ENCODE measurements around the gene RPL22. TPM values are rescaled to one million over a fixed set of nuclear protein-coding genes. Genes with fewer than 3 reads are reported as not detected.

Gene RPL22
- total RNA-seq, 1 donor from 2014 or later = 248 TPM

DNA sequence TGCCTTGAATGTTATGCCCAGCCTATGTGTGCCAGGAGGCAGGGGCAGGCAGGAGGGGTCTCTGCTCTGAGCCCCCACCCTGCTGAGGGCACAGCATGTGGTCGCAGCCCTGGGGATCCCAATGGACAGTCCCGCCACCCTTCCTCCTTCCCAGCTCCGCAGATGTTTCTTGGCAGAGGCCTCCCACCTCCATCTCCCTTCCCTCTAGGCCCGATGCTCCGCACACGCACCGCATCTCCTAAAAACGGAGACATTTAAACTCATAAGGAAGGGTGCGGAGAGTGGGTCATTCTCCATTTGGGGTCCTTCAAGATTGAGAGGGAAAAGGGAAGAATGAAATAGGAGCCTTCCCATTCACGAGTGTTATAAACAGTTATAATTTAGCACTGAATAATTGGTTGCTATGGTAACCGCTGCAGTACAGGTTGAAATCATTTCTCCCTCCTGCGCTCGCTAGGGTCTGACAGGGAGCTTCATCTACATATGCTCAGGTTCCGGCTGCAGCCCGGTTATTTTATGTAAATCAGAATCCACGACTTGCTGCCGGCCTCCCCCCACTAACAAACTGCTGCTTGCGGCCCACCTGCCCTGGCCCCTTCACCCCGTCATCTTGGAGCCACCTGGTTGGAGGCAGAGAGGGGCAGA, 35.3 kb downstream of the RPL22 start:
- ATAC-seq (no peak), DNase-seq (peak; percentile 14)
- intact Hi-C loops (cut with micrococcal nuclease) = no loop called here

- DNase-seq = peak; percentile 11
- ATAC-seq = no peak
- intact Hi-C loops (cut with micrococcal nuclease) = no loop called here
These were observed 36.0 kb downstream of the RPL22 start for GRCh38 chr1:6163191-6163972.

DNA sequence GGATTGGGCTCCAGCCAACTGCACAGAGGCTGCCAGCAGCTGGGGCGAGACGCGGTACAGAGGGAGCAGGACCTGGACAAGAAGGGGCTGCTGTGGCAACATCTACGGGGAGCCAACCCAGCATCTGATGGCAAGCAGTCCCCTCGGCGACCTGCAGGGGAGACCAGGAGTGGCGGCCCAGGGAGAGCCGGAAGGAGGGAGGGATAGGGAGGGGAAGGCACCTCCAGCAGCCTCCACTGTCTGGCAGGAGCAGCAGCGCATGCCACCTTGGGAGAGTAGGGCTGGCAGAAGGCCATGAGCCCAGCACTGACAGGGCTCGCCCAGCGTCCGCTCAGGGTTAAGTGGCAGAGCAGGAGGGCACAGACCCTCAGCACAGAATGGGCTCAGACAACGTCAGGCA, 36.6 kb downstream of the RPL22 start:
- intact Hi-C loops (cut with micrococcal nuclease) = no loop called here
- ATAC-seq (no peak), DNase-seq (peak; percentile 14)

DNA sequence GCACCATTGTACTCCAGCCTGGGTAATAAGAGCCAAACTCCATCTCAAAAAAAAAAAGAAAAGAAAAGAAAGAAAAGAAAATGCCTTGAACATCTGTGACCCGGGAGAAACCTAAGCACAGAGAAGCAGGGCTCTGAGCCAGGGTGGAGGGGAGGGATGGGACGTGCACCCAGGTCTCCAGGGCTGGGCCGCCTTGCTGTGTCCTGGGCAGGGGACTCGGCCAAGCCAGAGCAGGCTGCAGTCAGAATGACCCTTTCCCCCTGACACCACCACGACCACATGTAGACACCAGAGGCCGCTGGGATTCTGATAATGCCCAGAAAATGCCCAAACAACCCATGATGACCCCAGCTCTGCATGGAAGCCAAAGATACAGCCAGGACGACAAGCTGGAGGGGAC, 37.1 kb downstream of the RPL22 start:
- ATAC-seq = no peak
- peak; percentile 10 for DNase-seq
- intact Hi-C loops (cut with micrococcal nuclease) = no loop called here

- no peak for ATAC-seq
- DNase-seq = no peak
- intact Hi-C loops (cut with micrococcal nuclease) = no loop called here
These were observed 41.2 kb downstream of the RPL22 start for GRCh38 chr1:6158181-6158580.

DNA sequence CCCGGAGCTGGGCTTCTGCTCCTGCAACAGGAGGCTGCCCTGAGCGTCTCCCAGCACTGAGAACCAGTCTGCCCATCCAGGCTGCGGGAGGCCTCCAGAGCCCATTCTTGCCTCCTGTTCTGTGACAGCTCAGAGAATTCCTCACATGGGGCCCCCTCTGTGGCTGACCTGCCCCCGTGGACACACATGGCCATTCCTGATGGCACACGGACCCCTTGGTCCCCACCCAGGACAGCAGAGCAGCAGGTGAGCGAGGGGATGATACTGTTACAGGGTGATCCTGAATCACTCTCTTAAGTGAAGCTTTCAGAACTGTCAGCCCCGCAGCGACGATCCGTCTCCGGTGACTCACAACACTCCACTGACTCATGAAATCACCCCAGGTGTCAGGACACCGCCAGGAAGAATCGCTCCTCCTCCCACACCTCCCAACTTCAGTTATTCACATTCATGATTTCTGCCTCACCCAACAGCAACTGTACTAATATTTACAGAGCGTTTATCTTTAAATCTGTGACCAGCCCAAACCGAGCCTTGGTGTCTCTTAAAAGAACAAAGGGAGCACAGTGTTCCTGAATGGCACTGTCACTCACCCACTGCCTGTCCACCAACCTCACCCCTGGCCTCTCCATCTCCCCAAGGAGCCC, 41.7 kb downstream of the RPL22 start:
- ATAC-seq (no peak), DNase-seq (no peak)
- intact Hi-C loops (cut with micrococcal nuclease) = no loop called here

- intact Hi-C loops (cut with micrococcal nuclease) = no loop called here
- ATAC-seq = no peak
- no peak for DNase-seq
These were observed 42.3 kb downstream of the RPL22 start for GRCh38 chr1:6157132-6157527.

GRCh38 chr1:6154525-6155319, 44.7 kb downstream of the RPL22 start:
- ATAC-seq = no peak
- DNase-seq = no peak
- intact Hi-C loops (cut with micrococcal nuclease) = no loop called here

- ATAC-seq (no peak), DNase-seq (no peak)
- intact Hi-C loops (cut with micrococcal nuclease) = no loop called here
These were observed 46.5 kb downstream of the RPL22 start for GRCh38 chr1:6152882-6153281.

GRCh38 chr1:6152181-6152580, 47.2 kb downstream of the RPL22 start:
- intact Hi-C loops (cut with micrococcal nuclease) = no loop called here
- ATAC-seq (no peak), DNase-seq (no peak)

- DNase-seq (no peak), ATAC-seq (no peak)
- intact Hi-C loops (cut with micrococcal nuclease) = no loop called here
These were observed 48.0 kb downstream of the RPL22 start for GRCh38 chr1:6151291-6151822.

DNA sequence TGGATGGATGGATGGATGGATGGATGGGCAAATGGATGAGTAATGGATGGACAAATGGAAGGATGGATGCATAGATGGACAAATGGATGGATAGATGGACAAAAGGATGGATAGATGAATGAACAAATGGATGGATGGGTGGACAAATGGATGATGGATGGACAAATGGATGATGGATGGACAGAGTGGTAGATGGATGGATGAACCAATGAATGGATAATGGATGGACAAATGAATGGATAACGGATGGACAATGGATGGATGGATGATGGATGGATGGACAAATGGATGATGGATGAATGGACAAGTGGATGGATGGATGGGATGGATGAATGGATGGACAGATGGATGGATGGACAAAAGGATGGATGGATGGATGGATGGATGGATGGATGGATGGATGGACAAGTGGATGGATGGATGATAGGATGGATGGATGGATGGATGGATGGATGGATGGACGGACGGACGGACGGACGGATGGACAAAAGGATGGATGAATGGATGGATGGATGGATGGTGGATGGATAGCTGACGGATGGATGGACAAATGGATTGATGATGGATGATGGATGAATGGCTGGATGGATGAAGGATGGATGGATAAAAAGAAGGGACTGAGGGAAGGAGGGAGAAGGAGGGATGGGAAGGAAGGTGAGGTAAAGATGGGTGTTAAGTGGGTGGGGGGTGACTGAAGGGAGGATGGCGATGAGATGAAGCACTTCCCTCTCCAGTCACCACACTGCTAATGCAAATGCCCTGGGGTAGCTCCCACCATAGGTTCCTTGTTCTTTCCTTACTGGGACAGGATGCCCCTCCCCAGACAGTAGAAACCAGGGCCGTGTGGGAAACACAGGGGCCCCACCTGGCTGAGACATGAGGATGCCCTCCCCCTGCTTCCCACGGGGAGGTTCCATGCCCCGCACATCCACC, 49.1 kb downstream of the RPL22 start:
- ATAC-seq = no peak
- intact Hi-C loops (cut with micrococcal nuclease) = no loop called here
- no peak for DNase-seq

GRCh38 chr1:6149597-6149996, 49.8 kb downstream of the RPL22 start:
- no peak for DNase-seq
- ATAC-seq = no peak
- intact Hi-C loops (cut with micrococcal nuclease) = no loop called here

- peak; percentile 62 for DNase-seq
- ATAC-seq = peak; percentile 75
- intact Hi-C loops (cut with micrococcal nuclease) = no loop called here
These were observed 50.7 kb downstream of the RPL22 start for GRCh38 chr1:6148497-6149241.

DNA sequence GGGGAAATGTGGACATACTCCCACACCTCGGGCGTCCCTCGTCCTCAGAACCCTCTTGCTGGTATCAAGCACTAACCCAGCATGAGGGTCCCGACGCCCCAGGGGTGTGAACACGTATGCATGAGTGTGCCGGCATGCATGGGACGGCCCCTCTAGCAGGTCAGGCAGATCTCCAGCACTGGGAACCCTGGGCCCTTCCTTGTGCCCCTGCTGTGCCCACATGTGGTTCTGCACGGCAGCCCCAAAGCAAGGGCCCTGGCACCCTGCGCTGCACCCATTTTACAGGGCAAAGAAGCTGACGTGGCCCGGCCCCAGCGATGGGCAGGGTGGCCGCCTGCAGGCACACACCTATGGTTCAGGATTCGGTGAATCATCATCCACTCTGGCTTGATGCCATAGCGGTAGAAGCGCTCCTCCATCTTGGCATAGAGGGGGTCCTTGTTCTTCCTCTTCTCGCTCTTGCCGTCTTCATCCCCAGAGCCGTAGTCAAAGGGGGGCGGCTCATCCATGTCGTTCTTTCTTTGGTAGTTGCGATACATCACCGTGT, 53.5 kb downstream of the RPL22 start:
- no peak for DNase-seq
- intact Hi-C loops (cut with micrococcal nuclease) = no loop called here
- ATAC-seq = no peak

GRCh38 chr1:6145396-6145750, 54.0 kb downstream of the RPL22 start:
- intact Hi-C loops (cut with micrococcal nuclease) = no loop called here
- DNase-seq (no peak), ATAC-seq (no peak)

- intact Hi-C loops (cut with micrococcal nuclease) = no loop called here
- ATAC-seq (no peak), DNase-seq (no peak)
These were observed 54.6 kb downstream of the RPL22 start for GRCh38 chr1:6144647-6145395.

All from left ventricle myocardium superior (tissue), 1 donor.